ENCODE measurements around the gene DNAJB1.
A peak's percentile ranks its signal among the peaks of the same experiment; 100 is the strongest.

DNAJB1 gene

DNA sequence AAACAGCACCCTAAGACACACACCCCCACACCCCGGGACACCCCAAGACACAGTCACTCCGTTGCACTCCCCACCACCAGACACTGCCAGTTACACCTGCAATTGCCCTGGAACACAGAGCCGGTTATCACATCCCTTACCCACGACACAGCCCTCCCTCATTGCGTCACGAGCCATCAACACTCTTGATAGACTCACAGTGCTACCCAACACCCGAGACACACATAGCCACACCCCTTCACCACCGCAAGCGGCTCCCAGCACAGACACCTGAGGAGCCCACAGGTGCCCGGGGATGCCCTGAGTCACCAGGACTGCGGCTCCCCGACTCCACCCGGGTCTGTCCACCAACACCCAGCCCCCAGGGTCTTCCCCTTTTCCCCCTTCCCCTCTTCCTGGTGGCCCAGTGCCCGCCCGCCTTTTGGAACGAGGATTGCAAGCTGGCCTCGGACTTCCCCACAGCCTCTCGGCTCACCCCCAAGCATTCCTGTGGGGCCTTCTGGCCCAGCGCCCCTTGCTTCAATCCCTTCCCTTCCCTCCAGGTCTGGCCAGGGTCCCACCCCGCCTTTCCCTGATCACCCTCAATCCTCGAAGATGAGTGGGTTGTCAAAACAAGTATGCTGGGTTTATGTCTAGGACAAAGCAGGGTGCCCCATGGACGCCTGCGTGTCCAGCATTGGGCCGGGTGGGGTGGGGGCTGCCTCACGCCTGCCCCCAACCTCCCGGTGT, 41.4 kb downstream of the DNAJB1 start:
- ATAC-seq (replicated peaks; ENCODE audit: extremely low read depth, poor library complexity, severe bottlenecking) = peak; percentile 82
- H3K27me3 Mint-ChIP-seq = peaks cover 24% of the 10 kb centered on the region
- peak overlapping the region; percentile 37 for H3K4me3 Mint-ChIP-seq
- peak in 1 of 2 donors; percentile 80 for DNase-seq (ENCODE audit: low spot score in 2 of 2)
- peak overlapping the region; percentile 61 for H3K27ac Mint-ChIP-seq (ENCODE audit: low read depth)
- peaks cover 36% of the 10 kb centered on the region for H3K36me3 Mint-ChIP-seq (ENCODE audit: insufficient read depth)
- no peaks in the 10 kb centered on the region for H3K9me3 Mint-ChIP-seq
- H3K4me1 Mint-ChIP-seq = peaks cover 38% of the 10 kb centered on the region

DNA sequence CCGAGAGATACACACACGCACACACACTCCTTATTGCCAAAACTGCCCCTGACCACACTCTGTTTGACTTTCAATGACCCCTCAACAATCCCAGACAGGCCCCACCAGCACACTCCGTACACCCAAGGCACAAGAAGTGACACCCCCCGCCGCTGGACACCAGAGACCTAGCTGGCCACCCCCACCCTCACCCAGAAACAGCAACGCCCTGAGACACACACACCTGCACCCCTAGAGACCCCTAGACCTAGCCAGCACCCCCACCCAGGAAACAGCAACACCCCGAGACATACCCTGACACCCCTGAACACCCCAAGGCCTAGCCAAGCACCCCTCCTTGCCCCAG, 41.9 kb downstream of the DNAJB1 start:
- Mint-ChIP-seq H3K4me3 (peak overlapping the region; percentile 37), H3K36me3 (ENCODE audit: insufficient read depth) (peaks cover 36% of the 10 kb centered on the region), H3K27me3 (peaks cover 24% of the 10 kb centered on the region), H3K4me1 (peaks cover 42% of the 10 kb centered on the region), H3K27ac (ENCODE audit: low read depth) (peak overlapping the region; percentile 61), H3K9me3 (no peaks in the 10 kb centered on the region)
- ATAC-seq (replicated peaks; ENCODE audit: extremely low read depth, poor library complexity, severe bottlenecking) (no peak), DNase-seq (ENCODE audit: low spot score in 2 of 2) (no peak)

GRCh38 chr19:14475251-14476073, 42.7 kb downstream of the DNAJB1 start, which contains the start of gene PTGER1:
TSS of gene PTGER1 (minus strand) at chr19:14475354. CDS start at chr19:14474320, 1,034 bp downstream.
- Mint-ChIP-seq H3K27ac (ENCODE audit: low read depth) (peak within 1 kb of the TSS; percentile 71), H3K36me3 (ENCODE audit: insufficient read depth) (peaks cover 40% of the 10 kb centered on the region), H3K27me3 (peaks cover 24% of the 10 kb centered on the region), H3K4me1 (peaks cover 42% of the 10 kb centered on the region), H3K9me3 (no peaks in the 10 kb centered on the region), H3K4me3 (peak within 1 kb of the TSS; percentile 37)
- DNase-seq (ENCODE audit: low spot score in 2 of 2) (no peak), ATAC-seq (replicated peaks; ENCODE audit: extremely low read depth, poor library complexity, severe bottlenecking) (peak; percentile 17)

DNA sequence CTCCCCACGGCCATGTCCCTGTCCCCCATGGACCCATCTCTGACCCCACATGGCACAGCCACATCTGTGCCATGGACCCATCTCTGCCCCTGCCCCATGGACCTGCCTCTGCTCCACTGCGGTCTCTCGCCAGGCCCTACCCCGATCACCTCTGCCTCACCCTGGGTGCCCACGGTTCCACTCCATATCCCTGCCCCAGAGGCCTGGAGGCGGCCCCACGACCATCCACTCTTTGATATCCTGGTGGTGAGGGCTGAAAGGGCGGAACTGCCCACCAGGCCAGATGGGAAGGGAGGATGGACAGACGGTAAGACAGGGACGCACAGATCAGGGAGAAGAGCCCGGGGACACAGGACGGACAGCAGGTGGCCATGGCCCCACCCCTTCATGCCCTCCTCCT, 43.4 kb downstream of the DNAJB1 start:
- H3K4me3 Mint-ChIP-seq = no peak overlapping the region
- peaks cover 42% of the 10 kb centered on the region for H3K4me1 Mint-ChIP-seq
- peaks cover 39% of the 10 kb centered on the region for H3K36me3 Mint-ChIP-seq (ENCODE audit: insufficient read depth)
- peak overlapping the region; percentile 71 for H3K27ac Mint-ChIP-seq (ENCODE audit: low read depth)
- ATAC-seq (replicated peaks; ENCODE audit: extremely low read depth, poor library complexity, severe bottlenecking) = no peak
- H3K9me3 Mint-ChIP-seq = no peaks in the 10 kb centered on the region
- peaks cover 24% of the 10 kb centered on the region for H3K27me3 Mint-ChIP-seq
- no peak for DNase-seq (ENCODE audit: low spot score in 2 of 2)

DNA sequence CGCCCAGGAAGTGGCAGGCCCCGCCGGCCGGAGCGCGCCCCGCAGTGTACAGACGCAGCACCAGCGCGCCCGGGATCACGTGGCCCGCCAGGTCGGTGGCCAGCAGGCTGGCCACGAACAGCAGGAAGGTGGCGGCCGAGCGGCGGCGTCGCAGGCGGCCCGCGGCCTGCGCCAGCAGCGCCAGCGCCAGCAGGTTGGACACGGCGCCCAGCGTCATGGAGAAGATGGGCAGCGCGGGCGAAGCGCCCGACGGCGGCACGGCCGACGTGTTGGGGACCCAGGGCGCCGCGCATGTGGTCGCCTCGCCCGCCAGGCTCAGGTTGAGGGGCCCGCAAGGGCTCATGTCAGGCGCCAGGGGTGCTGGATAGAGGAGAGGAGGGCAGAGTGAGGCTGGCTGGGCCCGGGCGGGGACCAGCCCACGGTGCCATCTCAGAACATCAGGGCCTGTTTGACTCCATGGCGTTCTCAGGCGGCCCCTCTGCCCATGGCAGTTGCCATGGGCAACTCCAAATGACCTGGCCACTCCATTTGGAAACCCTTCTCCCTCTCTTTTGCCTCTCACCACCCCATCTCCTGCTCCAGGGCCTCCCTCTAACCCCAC, 44.1 kb downstream of the DNAJB1 start:
- DNase-seq (ENCODE audit: low spot score in 2 of 2) = no peak
- Mint-ChIP-seq H3K4me3 (no peak overlapping the region), H3K27ac (ENCODE audit: low read depth) (peak overlapping the region; percentile 71), H3K9me3 (no peaks in the 10 kb centered on the region), H3K27me3 (peaks cover 24% of the 10 kb centered on the region), H3K4me1 (peaks cover 42% of the 10 kb centered on the region), H3K36me3 (ENCODE audit: insufficient read depth) (peaks cover 42% of the 10 kb centered on the region)
- ATAC-seq (replicated peaks; ENCODE audit: extremely low read depth, poor library complexity, severe bottlenecking) = no peak

DNA sequence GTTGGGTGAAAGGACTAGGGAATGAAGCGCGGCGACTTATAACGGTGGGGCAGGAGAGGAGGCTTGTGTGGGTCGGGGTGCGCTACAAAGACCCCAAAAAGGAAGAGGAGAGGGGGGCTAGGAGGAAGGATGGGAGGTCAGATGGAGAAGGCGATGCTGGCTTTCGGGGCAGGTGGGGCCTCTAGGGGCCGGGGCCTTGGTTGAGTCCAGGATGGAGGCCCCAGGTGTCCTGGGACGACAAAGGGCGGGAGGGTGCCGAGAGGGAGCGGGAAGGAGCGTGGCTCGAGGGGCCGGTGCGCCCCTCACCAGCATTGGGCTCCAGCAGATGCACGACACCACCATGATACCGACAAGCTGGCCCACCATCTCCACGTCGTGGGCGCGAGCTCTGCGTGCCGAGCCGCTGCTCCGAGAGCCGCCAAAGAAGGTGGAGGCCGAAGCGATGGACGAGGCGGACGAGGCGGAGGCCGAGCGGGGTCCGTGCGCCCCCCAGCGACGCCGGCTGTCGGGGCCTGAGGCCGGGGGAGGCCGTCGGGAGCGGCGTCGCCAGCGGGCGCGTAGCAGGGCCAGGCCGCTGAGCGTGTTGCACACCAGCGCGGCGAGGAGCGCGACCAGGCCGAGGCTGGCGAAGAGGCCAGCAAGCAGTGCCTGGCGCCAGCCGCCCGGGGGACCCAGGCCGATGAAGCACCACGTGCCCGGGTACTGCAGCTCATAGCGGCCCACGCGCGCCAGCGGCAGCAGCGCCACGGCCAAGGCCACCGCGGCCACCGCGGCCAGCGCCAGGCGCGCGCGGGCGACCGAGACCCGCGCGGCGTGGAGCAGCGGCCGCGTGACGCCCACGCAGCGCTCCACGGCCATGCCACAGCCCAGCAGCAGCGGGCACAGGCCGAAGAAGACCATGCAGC, 44.9 kb downstream of the DNAJB1 start:
- no peaks in the 10 kb centered on the region for H3K9me3 Mint-ChIP-seq
- H3K4me3 Mint-ChIP-seq = peak overlapping the region; percentile 62
- no peak overlapping the region for H3K27ac Mint-ChIP-seq (ENCODE audit: low read depth)
- H3K27me3 Mint-ChIP-seq = peaks cover 24% of the 10 kb centered on the region
- DNase-seq (ENCODE audit: low spot score in 2 of 2) = no peak
- peaks cover 45% of the 10 kb centered on the region for H3K36me3 Mint-ChIP-seq (ENCODE audit: insufficient read depth)
- H3K4me1 Mint-ChIP-seq = peaks cover 42% of the 10 kb centered on the region
- ATAC-seq (replicated peaks; ENCODE audit: extremely low read depth, poor library complexity, severe bottlenecking) = no peak

DNA sequence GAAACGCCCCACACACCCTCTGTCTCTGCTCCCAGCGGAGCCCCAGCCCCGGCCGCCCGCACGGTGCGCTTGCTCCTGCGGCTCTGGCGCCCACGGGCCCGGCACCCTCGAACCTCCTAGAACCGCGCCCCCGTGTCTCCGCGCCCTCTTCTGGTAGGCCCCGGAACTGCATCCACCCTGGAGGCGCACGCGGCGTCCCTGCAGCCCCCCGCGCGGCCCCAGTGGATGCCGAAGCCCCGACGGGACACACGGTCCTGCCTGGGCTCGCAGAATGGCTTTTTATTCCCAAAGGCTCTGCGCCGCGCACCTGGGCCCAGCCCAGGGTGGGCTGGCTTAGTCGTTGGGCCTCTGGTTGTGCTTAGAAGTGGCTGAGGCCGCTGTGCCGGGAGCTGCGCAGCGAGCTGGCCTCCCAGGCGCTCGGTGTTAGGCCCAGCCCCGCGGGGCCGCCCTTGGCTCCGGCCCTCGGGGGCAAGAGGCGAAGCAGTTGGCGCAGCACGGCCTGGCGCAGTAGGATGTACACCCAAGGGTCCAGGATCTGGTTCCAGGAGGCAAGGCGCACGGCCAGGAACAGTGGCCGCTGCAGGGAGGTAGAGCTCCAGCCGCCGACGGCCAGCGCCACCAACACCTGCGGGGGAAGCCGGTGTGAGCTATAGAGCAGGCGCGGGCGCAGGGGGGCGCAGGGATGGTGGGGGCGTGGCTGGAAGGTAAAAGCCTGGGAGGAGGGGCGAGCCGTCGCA, 45.8 kb downstream of the DNAJB1 start:
- H3K4me1 Mint-ChIP-seq = peaks cover 42% of the 10 kb centered on the region
- peak overlapping the region; percentile 4 for H3K27ac Mint-ChIP-seq (ENCODE audit: low read depth)
- H3K36me3 Mint-ChIP-seq (ENCODE audit: insufficient read depth) = peaks cover 50% of the 10 kb centered on the region
- peak; percentile 47 for ATAC-seq (replicated peaks; ENCODE audit: extremely low read depth, poor library complexity, severe bottlenecking)
- no peaks in the 10 kb centered on the region for H3K9me3 Mint-ChIP-seq
- peak; percentile 77 to 92 for DNase-seq (ENCODE audit: low spot score in 2 of 2)
- peaks cover 24% of the 10 kb centered on the region for H3K27me3 Mint-ChIP-seq
- H3K4me3 Mint-ChIP-seq = peak overlapping the region; percentile 62

DNA sequence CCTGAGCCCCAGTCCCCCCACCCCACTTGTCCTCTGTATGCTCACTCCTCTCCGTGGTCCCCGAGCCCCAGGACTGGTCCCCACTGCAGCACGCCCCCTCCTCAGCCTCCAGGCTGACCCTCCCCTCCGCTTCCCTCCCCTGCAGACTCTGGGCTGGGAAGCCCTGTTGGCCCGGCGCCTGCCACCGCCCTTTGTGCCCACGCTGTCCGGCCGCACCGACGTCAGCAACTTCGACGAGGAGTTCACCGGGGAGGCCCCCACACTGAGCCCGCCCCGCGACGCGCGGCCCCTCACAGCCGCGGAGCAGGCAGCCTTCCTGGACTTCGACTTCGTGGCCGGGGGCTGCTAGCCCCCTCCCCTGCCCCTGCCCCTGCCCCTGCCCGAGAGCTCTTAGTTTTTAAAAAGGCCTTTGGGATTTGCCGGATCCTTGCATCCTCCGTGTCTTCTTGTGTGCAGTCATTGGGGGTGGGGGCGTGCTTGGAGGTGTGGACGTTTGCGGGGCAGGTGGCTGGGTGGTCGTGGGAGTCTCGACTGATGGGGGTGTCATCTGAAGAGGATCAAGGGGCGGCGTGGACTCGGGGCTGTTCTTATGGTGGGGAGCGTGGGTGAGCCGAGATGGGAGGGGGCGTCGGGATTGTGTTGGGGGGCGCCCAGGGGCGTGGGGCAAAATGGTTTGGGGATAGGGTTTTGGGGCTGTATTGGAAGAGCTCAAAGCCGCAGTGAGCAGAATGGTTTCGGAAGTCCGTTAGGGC, 46.6 kb downstream of the DNAJB1 start:
- Mint-ChIP-seq H3K4me3 (peak overlapping the region; percentile 62), H3K4me1 (peaks cover 39% of the 10 kb centered on the region), H3K9me3 (no peaks in the 10 kb centered on the region), H3K27me3 (peaks cover 24% of the 10 kb centered on the region), H3K36me3 (ENCODE audit: insufficient read depth) (peaks cover 55% of the 10 kb centered on the region), H3K27ac (ENCODE audit: low read depth) (peak overlapping the region; percentile 4)
- DNase-seq (ENCODE audit: low spot score in 2 of 2) (no peak), ATAC-seq (replicated peaks; ENCODE audit: extremely low read depth, poor library complexity, severe bottlenecking) (no peak)

DNA sequence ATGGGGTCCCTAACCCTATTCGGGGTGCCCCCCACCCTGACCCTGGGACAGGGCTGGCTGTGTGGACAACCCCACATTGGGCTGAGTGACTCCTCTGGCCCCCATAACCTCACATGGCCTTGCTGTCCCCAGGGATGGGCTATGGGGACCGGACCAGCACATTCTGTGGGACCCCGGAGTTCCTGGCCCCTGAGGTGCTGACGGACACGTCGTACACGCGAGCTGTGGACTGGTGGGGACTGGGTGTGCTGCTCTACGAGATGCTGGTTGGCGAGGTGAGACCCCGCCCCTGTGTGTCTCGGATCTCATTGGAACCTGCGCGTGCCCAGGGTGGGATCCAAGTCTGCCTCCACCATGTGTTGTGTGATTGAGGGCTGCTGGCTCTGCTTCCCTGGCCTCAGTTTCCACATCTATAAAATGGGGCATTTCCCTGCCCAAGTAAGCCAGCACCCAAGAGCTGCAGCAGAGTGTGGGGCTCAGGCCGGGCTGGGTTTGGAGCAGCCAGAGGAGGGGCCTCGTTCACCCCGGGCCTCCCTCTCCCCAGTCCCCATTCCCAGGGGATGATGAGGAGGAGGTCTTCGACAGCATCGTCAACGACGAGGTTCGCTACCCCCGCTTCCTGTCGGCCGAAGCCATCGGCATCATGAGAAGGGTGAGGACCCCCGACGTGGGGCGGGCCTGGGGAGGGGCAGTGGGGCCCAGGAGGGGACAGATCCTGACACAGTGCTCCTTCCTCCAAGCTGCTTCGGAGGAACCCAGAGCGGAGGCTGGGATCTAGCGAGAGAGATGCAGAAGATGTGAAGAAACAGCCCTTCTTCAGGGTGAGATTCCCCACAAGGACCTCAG, 47.9 kb downstream of the DNAJB1 start:
- H3K36me3 Mint-ChIP-seq (ENCODE audit: insufficient read depth) = peaks cover 58% of the 10 kb centered on the region
- no peak overlapping the region for H3K27ac Mint-ChIP-seq (ENCODE audit: low read depth)
- no peak overlapping the region for H3K4me3 Mint-ChIP-seq
- ATAC-seq (replicated peaks; ENCODE audit: extremely low read depth, poor library complexity, severe bottlenecking) (no peak), DNase-seq (ENCODE audit: low spot score in 2 of 2) (no peak)
- H3K27me3 Mint-ChIP-seq = peaks cover 23% of the 10 kb centered on the region
- H3K4me1 Mint-ChIP-seq = peaks cover 25% of the 10 kb centered on the region
- H3K9me3 Mint-ChIP-seq = no peaks in the 10 kb centered on the region

DNA sequence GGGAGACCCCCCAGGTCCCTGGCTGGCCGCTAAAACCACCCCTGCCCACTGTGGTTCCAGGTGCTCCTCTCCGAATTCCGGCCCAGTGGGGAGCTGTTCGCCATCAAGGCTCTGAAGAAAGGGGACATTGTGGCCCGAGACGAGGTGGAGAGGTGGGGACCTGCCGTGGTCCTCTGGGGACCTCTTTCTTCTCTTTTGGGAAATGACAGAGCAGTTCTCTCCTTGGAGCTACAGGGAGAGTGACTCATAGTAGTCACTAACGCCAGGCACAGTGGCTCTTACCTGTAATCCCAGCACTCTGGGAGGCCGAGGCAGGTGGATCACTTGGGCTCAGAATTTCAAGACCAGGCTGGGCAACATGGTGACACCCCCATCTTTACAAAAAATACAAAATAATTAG, 50.4 kb downstream of the DNAJB1 start:
- Mint-ChIP-seq H3K4me1 (peaks cover 13% of the 10 kb centered on the region), H3K27me3 (peaks cover 5% of the 10 kb centered on the region), H3K36me3 (ENCODE audit: insufficient read depth) (peaks cover 64% of the 10 kb centered on the region), H3K4me3 (no peak overlapping the region), H3K27ac (ENCODE audit: low read depth) (no peak overlapping the region), H3K9me3 (no peaks in the 10 kb centered on the region)
- DNase-seq (ENCODE audit: low spot score in 2 of 2) (no peak), ATAC-seq (replicated peaks; ENCODE audit: extremely low read depth, poor library complexity, severe bottlenecking) (no peak)
